GM19193 (cell line): ENCODE measurements around the gene ZNF491.

Experiments
- POLR2A ChIP-seq: IDR thresholded peaks from 4 replicates; pipeline ENCODE4 v1.6.1; 2011; ENCODE audit not compliant: insufficient read depth, insufficient read length; ENCODE audit errors: extremely low read depth

ZNF491 gene

GRCh38 chr19:11856596-11857250 lies 58.4 kb downstream of the ZNF491 start:
- no peak for TF ChIP-seq POLR2A
